Left ventricle myocardium inferior (tissue), 1 donor: ENCODE measurements around the gene NAE1. TPM values are rescaled to one million over a fixed set of nuclear protein-coding genes. Genes with fewer than 3 reads are reported as not detected.

Experiments used
- DNase-seq: peaks from one replicate; pipeline ENCODE4 v3.0.0-alpha.2; 2020
- H3K27ac ChIP-seq: fragments of 200-600 bp; replicated peaks from 2 replicates; pipeline ENCODE4 v1.8.0; 2021
- H3K27me3 ChIP-seq: fragments of 200-600 bp; 2 replicates; pipeline ENCODE4 v1.8.0; 2021; ENCODE audit warnings: low read depth
- H3K36me3 ChIP-seq: fragments of 200-600 bp; 2 replicates; pipeline ENCODE4 v1.8.0; 2021
- H3K4me1 ChIP-seq: fragments of 200-600 bp; 2 replicates; pipeline ENCODE4 v1.8.0; 2021
- H3K4me3 ChIP-seq: fragments of 200-600 bp; 2 replicates; pipeline ENCODE4 v1.8.0; 2021; ENCODE audit warnings: mild to moderate bottlenecking, moderate library complexity
- H3K9me3 ChIP-seq: fragments of 200-600 bp; replicated peaks from 2 replicates; pipeline ENCODE4 v1.8.0; 2021
- intact Hi-C: fragments of 100-400 bp; cut with micrococcal nuclease; formaldehyde crosslinking; loops from one replicate; pipeline ENCODE4 v1.11.0; 2022
- long read RNA-seq: library from polyadenylated mRNA; unstranded; transcript quantifications from one replicate; pipeline ENCODE4 v2.0.0, GENCODE V29; 2021
- total RNA-seq: library from RNA; stranded (reverse); fragmentation: NEBNext Ultra II Directional; extraction: Animal tissue kit (Norgen Biotek cat#: 25700); gene quantifications from one replicate; pipeline ENCODE4 v1.2.1, GENCODE V29; 2021
- TF ChIP-seq, protein P1 (sequence below): fragments of 200-600 bp; IDR thresholded peaks from 2 replicates; pipeline ENCODE4 v1.8.0; 2021; ENCODE audit warnings: antibody characterized with exemption, mild to moderate bottlenecking, borderline replicate concordance
- donor health status: DM: no; HTN: yes; CAD: no; lungs with severe emphysema.

Gene NAE1
- total RNA-seq, result 28.4 TPM
- long read RNA-seq, transcript NAE1-201 (20 exons, 1,837 nt), result major isoform, 34 of 43 reads
- long read RNA-seq, partial matches to known transcripts, result 3 of 43 reads
- long read RNA-seq, other reads (novel, unspliced or antisense), result 3 of 43 reads

DNA sequence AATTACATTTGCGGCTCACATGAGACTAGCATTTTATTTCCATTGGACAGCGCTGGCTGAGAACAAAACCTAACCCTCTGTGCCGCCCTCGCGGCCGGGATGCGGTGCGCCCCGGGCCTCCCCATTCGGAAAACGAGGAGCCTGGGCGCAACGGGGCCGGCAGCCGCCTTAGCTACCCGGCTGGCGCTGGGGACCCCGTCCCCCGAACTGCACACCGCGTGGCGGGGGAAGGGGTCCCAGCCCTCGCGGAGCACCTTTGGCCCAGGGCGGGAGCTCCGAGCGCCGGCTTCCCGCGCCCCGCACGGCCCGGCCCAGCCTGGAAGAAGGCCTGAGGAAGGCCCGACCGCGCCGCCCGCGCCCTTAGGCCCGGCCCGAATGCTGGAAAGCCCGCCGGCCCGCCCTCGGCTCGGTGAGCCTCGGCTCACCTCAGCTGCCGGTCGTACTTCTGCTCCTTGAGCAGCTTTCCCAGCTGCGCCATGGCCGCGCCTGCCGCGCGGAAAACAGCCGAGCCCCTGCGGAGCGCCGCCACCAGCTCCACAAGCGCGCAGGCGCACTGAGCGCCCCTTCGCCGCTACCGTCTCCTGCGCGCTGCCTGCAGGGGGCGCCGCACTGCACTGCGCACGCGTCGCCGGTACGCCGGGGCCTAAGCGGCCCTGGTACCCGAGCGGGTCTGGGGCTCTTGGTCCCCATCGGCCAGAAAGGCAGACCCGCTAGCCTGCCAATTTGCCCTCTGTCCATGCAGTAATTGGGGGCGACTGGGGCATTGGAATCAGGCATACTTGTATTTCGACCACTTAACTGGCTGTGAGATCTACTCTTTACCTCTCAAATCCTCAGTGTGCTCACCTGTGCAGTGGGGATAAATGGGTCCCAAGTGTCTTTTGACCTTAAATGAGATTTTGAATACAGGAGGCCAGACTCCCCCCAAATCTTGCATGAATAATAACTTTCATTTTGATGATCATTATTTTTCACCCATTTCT, at the start of gene NAE1:
Gene NAE1, minus strand, starts transcription at position 555 of the 983 bp plus-strand sequence. Its CDS starts 77 bp downstream, at position 478.
- Histone ChIP-seq H3K36me3 (peaks cover 23% of the 10 kb centered on the region), H3K27me3 (no peaks in the 10 kb centered on the region), H3K9me3 (no peaks in the 10 kb centered on the region), H3K27ac (peak within 1 kb of the TSS; percentile 92), H3K4me1 (peaks cover 26% of the 10 kb centered on the region), H3K4me3 (peak within 1 kb of the TSS; percentile 91)
- peak; percentile 88 for DNase-seq
- TF ChIP-seq, protein P1, sequence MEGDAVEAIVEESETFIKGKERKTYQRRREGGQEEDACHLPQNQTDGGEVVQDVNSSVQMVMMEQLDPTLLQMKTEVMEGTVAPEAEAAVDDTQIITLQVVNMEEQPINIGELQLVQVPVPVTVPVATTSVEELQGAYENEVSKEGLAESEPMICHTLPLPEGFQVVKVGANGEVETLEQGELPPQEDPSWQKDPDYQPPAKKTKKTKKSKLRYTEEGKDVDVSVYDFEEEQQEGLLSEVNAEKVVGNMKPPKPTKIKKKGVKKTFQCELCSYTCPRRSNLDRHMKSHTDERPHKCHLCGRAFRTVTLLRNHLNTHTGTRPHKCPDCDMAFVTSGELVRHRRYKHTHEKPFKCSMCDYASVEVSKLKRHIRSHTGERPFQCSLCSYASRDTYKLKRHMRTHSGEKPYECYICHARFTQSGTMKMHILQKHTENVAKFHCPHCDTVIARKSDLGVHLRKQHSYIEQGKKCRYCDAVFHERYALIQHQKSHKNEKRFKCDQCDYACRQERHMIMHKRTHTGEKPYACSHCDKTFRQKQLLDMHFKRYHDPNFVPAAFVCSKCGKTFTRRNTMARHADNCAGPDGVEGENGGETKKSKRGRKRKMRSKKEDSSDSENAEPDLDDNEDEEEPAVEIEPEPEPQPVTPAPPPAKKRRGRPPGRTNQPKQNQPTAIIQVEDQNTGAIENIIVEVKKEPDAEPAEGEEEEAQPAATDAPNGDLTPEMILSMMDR, result peak; percentile 99
- intact Hi-C loops, result no loop called here

DNA sequence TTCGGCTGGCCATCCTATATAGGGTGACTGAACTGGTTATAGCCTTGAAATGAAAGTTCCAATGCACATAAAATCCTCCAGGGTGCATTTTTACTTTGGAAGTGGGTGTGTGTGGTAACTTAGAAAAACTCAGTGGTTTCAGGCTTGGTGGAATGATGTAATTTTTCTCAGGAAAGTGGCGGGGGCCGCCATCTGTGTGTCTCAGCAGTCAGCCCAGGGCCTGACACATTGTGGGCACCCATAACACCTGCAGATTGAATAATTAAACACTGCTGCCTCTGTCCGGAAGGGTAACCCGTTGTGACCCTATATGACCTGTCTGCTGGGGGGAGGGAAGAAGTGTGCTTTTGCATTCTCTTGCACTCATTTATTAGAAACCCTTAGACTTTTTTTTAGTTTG, 47.3 kb upstream of the NAE1 start:
- Histone ChIP-seq H3K27ac (no peak overlapping the region), H3K4me1 (peaks cover 24% of the 10 kb centered on the region), H3K27me3 (no peaks in the 10 kb centered on the region), H3K4me3 (no peak overlapping the region), H3K36me3 (no peaks in the 10 kb centered on the region), H3K9me3 (no peaks in the 10 kb centered on the region)
- intact Hi-C loops, result no loop called here
- DNase-seq, result no peak
- TF ChIP-seq, protein P1, result no peak

DNA sequence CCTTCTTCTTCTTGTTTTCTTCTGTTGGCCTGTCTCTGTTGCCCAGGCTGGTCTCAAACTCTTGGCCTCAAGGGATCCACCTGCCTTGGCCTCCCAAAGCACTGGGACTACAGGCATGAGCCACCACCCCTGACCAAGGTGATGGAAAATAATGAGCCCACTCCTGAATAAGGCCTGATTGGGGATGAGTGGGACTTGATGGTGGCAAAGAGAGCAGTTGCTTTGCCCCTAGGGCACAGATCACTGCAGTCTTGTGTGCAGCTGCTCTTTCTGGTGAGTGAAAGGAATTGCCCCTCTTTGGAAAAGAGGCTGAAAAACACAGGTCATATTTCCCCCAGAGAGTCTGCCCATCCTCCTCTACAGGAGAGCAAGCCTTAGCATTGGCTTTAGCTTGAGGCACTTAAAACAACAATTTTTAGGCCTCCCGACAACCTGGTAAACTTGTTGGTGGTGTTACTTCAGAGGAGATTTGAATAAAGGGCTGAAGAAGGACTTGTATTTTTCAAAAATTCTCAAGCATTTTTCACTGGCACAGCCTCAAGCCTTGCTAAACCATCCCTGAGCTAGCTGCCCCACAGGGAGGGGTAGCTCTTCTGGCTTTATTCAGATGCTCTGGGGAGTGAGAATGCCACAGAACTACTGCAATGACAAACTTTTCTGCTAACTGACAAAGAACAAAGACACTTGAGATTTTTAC, 43.5 kb upstream of the NAE1 start:
- intact Hi-C loops, result no loop called here
- H3K9me3 ChIP-seq, result no peaks in the 10 kb centered on the region
- TF ChIP-seq, protein P1, result no peak
- H3K4me3 ChIP-seq, result no peak overlapping the region
- H3K4me1 ChIP-seq, result peaks cover 11% of the 10 kb centered on the region
- DNase-seq, result no peak
- H3K27ac ChIP-seq, result peak overlapping the region; percentile 12
- H3K27me3 ChIP-seq, result no peaks in the 10 kb centered on the region
- H3K36me3 ChIP-seq, result no peaks in the 10 kb centered on the region

DNA sequence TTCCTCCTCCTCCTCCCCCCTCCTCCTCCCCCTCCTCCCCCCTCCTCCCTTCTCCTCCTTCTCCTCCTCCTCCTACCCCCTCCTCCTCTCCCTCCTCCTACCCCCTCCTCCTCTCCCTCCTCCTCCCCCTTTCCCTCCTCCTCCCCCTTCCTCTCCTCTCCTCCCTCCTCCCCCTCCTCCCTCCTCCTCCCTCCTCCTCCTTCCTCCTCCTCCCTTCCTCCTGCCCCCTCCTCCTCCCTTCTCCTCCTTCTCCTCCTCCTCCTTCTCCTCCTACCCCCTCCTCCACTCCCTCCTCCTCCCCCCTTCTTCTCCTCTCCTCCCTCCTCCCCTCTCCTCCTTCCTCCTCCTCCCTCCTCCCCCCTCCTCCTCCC, 42.9 kb upstream of the NAE1 start:
- TF ChIP-seq, protein P1, result no peak
- DNase-seq, result no peak
- H3K9me3 ChIP-seq, result no peaks in the 10 kb centered on the region
- no peaks in the 10 kb centered on the region for H3K27me3 ChIP-seq
- intact Hi-C loops, result no loop called here
- H3K4me3 ChIP-seq, result peak overlapping the region; percentile 56
- H3K4me1 ChIP-seq, result peaks cover 11% of the 10 kb centered on the region
- no peaks in the 10 kb centered on the region for H3K36me3 ChIP-seq
- peak overlapping the region; percentile 72 for H3K27ac ChIP-seq

DNA sequence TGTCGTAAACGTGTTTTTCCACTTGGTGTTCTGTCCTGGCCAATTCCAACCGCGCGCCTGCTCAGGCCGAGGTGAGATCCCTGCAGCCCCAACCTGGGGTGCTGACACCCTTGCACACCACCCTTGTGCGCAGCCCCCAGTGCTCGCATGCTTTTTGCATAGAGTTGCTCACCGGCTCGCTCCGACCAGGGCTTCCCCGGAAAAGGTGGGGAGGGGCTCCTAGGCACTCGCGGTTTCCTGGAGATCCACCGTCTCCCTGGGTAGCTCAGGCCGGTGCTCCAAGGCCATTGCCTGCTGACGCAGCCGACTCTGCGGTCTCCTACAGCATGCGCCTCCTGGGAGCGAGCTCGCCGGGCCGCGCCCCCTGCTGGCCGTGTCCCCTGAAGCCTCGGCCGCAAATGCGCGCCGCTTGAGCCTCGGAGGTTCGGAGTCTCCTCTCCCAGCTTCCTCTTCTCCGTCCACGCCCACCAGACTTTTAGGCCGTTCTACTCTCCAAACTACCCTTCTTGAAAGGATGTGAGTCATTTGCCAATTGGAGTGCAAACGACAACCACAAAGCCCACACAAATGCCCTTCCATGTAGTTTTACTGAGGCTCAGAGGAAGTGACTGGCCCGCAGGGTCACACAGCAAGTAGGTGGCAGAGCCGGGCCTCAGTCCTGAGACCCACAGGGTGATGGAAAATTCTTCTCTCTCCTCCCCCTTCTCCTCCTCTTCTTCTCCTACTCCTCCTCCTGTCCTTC, 42.3 kb upstream of the NAE1 start:
- H3K4me3 ChIP-seq, result peak overlapping the region; percentile 56
- DNase-seq, result peak; percentile 92
- H3K9me3 ChIP-seq, result no peaks in the 10 kb centered on the region
- no peaks in the 10 kb centered on the region for H3K36me3 ChIP-seq
- peaks cover 11% of the 10 kb centered on the region for H3K4me1 ChIP-seq
- intact Hi-C loops, result no loop called here
- H3K27me3 ChIP-seq, result no peaks in the 10 kb centered on the region
- TF ChIP-seq, protein P1, result peak; percentile 96
- H3K27ac ChIP-seq, result peak overlapping the region; percentile 72
